Ovary (tissue), 3 donors: Measurements from ENCODE around the gene HTR6.

Experiments
- POLR2A ChIP-seq: fragments of 450-650 bp; IDR thresholded peaks from one replicate; pipeline ENCODE4 v1.6.1; 2017; ENCODE audit warnings: antibody characterized with exemption, mild to moderate bottlenecking, moderate library complexity
- TF ChIP-seq, protein P1 (sequence below), 3 donors: fragments of 450-650 bp in 2 of 3; fragments of 200-600 bp in 1 of 3; IDR thresholded peaks; one replicate each; pipeline versions ENCODE4 v1.5.1 to v1.8.0; 2016 to 2022; ENCODE audit warnings: antibody characterized with exemption in 3 of 3, mild to moderate bottlenecking in 1 of 3
- donor health status: DM: no; HTN: no; CAD: no.

DNA sequence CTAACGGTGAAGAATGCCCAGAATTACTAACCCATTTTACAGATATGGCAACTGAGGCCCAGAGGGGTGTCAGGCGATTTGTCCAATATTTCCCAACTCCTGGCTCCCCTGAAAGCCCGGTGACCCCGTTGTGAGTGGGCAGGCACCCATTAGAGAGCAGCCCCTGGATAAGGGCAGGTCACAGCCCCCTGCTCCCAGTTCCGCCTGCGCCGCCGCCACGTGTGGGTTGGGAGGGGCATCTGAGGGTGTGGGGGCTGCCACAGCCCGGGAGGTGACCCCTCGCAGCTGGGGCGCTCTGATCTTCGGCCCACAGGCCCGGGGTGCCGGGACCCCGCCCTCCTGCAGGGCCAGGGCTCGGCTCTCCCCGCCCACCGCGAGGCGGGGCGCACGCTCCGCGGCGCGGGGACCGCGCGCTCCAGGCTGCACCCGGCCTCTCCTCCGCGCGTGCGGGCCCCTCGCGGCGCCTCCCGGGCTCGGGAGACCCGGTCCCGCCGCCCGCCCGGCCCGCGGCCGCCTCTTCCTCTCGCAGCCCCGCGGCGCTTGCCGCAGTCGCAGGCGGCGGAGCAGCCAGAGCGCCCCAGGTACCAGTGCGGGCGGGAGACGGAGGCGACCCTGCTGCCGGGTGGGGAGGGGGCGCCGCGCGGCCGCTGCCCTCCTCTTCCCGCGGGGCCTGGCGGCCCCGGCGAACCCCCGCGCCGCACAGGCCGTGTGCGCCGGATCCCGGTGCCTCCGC is at the start of gene HTR6:
- TF ChIP-seq, protein P1, sequence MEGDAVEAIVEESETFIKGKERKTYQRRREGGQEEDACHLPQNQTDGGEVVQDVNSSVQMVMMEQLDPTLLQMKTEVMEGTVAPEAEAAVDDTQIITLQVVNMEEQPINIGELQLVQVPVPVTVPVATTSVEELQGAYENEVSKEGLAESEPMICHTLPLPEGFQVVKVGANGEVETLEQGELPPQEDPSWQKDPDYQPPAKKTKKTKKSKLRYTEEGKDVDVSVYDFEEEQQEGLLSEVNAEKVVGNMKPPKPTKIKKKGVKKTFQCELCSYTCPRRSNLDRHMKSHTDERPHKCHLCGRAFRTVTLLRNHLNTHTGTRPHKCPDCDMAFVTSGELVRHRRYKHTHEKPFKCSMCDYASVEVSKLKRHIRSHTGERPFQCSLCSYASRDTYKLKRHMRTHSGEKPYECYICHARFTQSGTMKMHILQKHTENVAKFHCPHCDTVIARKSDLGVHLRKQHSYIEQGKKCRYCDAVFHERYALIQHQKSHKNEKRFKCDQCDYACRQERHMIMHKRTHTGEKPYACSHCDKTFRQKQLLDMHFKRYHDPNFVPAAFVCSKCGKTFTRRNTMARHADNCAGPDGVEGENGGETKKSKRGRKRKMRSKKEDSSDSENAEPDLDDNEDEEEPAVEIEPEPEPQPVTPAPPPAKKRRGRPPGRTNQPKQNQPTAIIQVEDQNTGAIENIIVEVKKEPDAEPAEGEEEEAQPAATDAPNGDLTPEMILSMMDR (IDR thresholded peaks at IDR 0.05): no peak
- TF ChIP-seq POLR2A: no peak
